HG03108 (cell line): Measurements from ENCODE around the gene DUT.

Experiments
- ATAC-seq: cut with Tn5 transposase; IDR thresholded peaks from one replicate; pipeline ENCODE4 v1.9.1; 2021; ENCODE audit warnings: moderate library complexity; ENCODE audit not compliant: unreplicated experiment

Gene DUT

DNA sequence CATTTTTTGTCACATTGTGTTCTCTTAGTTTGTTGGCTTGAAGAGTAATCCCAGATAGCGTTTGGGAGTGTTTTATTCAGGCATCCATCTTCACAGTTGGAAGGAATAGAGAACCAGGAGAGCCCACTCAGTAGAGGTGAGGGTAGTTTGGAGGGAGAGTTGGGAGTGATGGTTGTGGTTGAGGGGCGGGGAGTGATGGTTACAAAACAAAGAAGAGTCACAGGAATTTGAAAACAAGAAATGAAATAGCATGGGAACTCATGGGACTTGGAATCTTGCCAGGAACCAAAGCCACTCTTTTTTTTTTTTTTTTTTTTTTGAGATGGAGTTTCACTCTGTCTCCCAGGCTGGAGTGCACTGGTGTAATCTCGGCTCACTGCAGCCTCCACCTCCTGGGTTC is 36.3 kb downstream of the DUT start:
- no peak for ATAC-seq

DNA sequence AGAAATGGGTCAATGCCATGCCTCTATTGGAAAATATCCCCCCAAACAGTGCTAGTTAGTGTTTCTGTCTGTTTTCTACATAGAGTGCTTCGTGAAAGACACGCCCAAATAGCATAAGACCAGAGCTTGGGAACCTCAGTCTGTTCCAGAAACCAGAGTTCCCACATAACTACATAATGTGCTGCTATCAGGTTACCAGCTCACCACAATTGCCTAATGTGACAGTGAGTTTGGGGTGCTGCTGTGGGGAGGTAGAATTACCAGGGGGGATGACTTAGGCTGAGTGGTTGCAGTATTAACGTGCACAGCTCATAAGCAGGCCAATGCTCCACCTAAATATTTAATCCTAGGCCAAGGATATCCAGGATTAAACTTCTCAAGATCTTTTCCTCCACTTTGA is 39.2 kb downstream of the DUT start:
- no peak for ATAC-seq

GRCh38 chr15:48371550-48371949 is 40.3 kb downstream of the DUT start:
- ATAC-seq = no peak

GRCh38 chr15:48371961-48372360 is 40.7 kb downstream of the DUT start:
- no peak for ATAC-seq

GRCh38 chr15:48373821-48374451 is 42.7 kb downstream of the DUT start:
- no peak for ATAC-seq

DNA sequence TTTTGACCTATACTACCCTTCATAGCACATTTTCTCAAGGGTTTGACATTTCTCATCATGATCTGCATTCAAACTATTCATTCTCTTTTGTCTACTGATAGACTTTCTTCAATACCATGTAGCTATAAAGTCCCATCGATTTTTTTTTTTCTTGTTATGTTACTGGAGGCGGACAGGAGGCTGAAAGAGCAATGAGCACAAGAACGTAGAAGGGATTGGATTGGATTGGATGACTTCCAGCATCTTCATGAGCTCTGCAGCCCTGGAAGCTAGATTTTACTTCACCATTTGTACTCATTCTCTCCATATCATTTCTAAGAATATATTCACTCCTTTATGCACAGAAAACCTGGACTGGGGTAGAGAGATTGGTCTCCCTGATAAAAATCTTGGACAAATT is 43.2 kb downstream of the DUT start:
- no peak for ATAC-seq

- no peak for ATAC-seq
These were observed 44.5 kb downstream of the DUT start for GRCh38 chr15:48375767-48376166.

DNA sequence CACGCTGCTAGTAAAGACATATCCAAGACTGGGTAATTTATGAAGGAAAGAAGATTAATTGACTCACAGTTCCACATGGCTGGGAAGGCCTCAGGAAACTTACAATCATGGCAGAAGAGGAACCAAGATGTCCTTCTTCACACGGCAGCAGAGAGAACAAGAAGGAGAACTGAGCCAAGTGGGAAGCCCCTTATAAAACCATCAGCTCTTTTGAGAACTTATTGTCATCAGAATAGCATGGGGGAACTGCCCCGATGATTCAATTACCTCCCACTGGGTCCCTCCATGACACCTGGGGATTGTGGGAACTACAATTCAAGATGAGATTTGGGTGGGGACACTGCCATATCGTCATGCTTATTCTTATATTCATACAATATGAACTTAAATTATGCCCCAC is 49.0 kb downstream of the DUT start:
- no peak for ATAC-seq

GRCh38 chr15:48381861-48382260 is 50.6 kb downstream of the DUT start:
- no peak for ATAC-seq

DNA sequence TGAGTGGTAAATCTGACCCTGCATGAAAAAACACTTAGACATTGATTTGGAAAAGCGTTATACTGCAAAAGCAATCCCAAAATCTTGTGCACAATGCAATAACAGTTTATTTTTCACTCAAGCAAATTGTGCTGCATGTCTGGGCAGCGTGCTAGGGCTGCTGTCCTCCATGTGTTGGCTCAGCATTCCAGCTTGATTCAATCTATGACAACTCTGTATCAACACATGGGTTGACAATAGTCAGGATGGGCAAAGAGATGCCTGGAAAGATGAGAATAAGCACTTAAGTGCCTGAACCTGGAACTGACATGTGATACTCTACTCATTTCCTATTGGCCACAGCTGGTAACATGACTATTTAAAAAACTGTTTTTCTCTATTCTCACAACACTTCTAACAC is 51.8 kb downstream of the DUT start:
- no peak for ATAC-seq

- no peak for ATAC-seq
These were observed 53.4 kb downstream of the DUT start for GRCh38 chr15:48384616-48385015.

DNA sequence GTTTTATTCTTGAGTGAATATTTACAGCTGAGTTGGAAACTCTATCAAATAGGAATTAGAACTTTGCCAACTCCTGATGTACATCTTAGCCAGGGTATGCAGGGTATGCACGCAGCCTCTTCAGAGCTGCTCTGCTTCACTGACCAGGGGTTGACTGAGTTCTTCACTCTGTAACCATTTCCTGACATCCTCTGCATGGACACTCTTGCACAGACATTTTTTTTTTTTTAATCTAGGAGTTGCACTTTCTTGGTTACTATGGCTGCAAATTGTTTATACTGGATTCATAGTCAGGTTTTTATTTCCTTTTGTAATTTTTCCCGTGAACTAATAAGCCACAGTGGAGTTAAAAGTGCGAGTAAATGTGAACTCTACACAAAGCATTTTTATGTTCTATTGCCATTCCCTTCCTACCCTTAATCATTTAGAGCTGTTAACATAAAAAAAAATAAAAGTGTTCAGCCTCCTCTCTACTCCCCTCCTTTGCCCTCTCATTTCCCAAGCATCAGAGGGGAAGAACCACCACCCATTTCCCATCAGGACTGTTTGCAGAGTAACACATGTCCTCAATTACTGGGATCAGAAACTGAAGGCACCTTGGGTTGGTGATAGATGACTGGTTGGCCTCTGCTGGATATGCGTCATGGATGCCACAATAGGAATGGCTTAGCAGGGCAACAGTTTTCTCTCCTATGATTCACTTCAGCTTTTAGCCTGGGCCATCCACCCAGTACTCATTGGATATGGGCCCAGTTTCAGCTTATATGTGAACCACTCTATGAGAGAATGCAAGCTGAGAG is 54.0 kb downstream of the DUT start:
- ATAC-seq = no peak

- no peak for ATAC-seq
These were observed 57.0 kb downstream of the DUT start for GRCh38 chr15:48388016-48388851.

- ATAC-seq = no peak
These were observed 57.7 kb downstream of the DUT start for GRCh38 chr15:48388910-48389309.

DNA sequence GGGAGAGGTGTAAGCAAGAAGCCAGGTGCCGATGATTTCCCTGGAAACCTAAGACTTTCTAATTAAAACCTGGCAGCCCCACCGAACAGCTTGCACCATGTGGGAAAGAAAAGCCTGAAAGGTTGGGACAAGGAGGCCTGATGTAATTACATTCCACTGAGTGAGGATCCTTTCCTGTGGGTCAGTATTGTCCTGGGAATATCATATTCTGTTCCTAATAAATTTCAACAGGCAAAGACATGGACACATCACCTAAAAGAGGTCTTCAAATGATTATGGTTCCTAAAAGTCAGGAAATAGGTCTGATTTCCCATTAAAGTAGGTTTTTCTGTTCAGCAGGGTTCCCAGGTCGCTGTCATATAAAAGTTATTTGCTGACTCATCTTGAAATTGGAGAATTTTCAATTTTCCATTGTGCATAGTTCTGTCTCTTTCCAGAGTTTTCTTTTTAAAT is 58.5 kb downstream of the DUT start:
- ATAC-seq = no peak

- no peak for ATAC-seq
These were observed 60.7 kb downstream of the DUT start for GRCh38 chr15:48391950-48392349.

DNA sequence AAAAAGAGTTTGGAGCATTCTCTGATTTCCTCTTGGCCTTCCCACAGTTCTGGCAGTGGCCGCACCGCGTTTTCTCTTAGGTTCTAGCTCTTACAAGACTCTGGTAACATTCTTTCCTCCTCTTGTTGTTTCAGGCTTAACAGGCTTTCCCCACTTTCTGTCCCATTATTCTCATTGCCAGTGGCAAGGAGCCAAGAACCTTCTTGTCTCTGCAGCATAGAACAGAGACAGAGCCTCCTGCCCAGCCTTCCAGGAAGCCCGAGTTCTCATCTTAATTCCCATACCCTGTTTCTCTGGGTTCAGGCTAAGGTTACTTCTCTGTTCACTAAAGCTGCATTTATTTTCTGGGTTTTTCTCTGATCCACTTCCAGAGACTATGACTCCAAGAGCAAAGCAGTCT is 61.1 kb downstream of the DUT start:
- ATAC-seq = no peak
